Hepatic stellate cell (primary cell): ENCODE measurements around the gene SRSF6.
A peak's percentile ranks its signal among the peaks of the same experiment; 100 is the strongest.
"Not testable (repeated sequence)": the region's sequence is repeated elsewhere in the genome, so short reads cannot be mapped to it uniquely, and the experiment has no call there.

Experiments used
- DNase-seq: peaks from one replicate; pipeline ENCODE4 v3.0.0; 2011; ENCODE audit warnings: low spot score

SRSF6 gene

DNA sequence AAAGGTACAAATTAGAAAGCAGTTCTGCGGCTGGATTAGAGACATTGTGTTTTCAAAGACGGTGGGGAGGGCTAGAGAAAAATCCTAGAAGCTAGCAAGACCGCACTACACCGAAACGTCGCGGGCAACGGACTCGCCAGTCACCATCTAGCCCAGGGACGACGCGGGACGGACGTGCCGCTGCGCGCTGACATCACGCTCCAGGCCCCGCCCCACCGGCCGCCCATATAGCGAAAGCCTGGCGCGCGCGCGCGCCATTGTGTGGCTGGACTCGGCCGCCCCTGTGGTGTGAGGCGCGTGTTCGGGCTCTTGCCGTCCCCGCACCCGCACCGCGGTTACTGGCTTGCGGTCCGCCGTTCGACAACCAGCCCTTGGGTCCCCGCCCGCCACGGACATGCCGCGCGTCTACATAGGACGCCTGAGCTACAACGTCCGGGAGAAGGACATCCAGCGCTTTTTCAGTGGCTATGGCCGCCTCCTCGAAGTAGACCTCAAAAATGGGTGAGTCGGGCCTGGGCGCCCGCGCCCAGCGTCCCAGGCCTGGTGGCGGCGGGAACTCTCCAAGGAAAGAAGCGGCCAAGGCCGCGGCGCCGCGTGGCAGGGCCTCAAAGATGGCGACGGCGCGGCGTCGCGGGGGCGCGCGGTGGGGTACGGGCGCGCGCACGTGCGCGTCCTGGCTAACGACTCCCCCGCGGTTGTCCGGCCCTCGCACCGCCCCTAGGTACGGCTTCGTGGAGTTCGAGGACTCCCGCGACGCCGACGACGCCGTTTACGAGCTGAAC, at the start of gene SRSF6:
Gene SRSF6 (plus strand): TSS at position 257 of the 782 bp plus-strand sequence. CDS start 138 bp downstream, at position 395.
- DNase-seq: peak; percentile 92

- peak; percentile 17 for DNase-seq
Measured at GRCh38 chr20:43408848-43409576, 48.7 kb upstream of the SRSF6 start.

DNA sequence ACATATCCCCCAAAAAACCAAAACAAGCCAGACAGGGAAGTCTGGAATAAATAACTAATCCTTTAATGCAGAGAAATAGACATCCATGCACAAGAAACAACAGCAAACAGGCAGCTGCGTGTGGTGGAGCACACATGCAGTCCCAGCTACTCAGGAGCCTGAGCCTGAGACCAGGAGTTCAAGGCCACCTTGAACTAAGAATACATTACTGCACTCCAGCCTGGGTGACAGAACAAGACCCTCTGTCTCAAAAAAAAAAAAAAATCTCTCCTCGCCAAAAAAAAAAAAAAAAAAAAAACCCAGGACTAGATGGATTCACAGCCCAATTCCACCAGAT, 48.2 kb upstream of the SRSF6 start:
- DNase-seq: no peak

- no peak for DNase-seq
Measured at GRCh38 chr20:43415661-43416430, 41.9 kb upstream of the SRSF6 start.

DNA sequence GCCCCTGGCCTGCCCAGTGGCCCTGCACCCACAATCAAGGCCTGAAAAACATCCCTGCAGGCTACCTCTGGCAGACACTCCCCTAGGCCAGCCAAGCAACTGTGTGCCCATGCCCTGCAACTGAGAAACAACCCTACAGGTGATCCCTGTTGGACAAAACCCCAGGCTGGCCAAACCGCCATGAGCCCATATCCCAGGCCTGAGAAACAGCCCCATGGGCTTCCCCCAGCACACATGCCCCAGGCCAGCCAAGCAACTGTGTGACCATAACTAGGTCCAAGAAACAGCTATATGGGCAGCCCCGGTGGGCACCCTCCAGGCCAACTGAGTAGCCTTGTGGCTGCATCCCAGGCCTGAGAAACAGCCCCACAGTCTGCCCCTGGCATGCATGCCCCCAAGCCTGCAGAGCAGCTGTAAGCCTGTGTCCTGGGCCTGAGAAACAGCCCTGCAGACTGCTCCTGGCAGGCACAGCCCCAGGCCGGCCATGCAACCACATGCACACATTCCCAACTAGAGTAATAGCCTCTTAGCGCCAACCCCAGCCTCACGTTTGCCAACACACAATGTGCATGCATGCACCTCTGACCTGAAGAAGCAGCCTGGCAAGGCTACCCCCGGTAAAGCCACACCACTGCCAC, 41.0 kb upstream of the SRSF6 start:
- no peak for DNase-seq

- DNase-seq: no peak
Measured at GRCh38 chr20:43420192-43420591, 37.5 kb upstream of the SRSF6 start.

GRCh38 chr20:43420913-43421312, 36.8 kb upstream of the SRSF6 start:
- DNase-seq: not testable (repeated sequence)

GRCh38 chr20:43426172-43426571, 31.5 kb upstream of the SRSF6 start:
- DNase-seq: no peak

- DNase-seq: no peak
Measured at GRCh38 chr20:43430265-43431133, 27.2 kb upstream of the SRSF6 start.

GRCh38 chr20:43431134-43431519, 26.6 kb upstream of the SRSF6 start:
- DNase-seq: no peak

- no peak for DNase-seq
Measured at GRCh38 chr20:43432498-43432897, 25.2 kb upstream of the SRSF6 start.

- no peak for DNase-seq
Measured at GRCh38 chr20:43433250-43433854, 24.3 kb upstream of the SRSF6 start.

- no peak for DNase-seq
Measured at GRCh38 chr20:43434565-43434964, 23.1 kb upstream of the SRSF6 start.

DNA sequence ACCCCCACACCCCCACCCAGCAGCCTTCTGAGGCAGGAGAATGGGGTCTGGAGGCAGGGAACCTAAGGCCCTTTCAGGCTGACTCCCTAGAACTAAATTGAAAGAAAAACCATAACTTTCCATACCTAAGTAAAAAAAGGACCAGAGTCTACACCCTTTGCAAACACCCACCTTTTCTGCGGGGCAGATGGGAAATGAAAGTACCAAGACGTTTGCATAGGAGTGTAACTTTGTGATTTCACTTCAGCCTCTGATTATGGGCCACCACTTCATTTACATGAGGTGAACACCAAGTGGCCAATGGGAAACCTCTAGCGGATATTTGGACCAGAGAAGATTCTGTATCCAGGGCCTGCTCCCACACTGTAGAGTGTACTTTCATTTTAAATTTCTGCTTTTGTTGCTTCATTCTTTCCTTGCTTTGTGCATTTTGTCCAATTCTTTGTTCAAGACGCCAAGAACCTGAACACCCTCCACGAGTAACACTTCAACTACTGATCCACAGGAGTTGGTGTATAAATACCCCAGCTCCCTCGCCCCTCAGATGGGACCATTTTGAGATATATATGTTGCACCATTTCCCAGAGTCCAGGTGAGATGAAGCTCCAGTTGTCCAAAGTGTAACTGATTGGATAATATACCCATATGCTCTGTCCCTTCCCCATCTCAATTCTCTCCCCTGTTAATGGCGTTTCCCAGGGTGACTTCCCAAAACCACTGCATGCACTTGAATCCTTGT, 18.9 kb upstream of the SRSF6 start:
- DNase-seq: no peak

DNA sequence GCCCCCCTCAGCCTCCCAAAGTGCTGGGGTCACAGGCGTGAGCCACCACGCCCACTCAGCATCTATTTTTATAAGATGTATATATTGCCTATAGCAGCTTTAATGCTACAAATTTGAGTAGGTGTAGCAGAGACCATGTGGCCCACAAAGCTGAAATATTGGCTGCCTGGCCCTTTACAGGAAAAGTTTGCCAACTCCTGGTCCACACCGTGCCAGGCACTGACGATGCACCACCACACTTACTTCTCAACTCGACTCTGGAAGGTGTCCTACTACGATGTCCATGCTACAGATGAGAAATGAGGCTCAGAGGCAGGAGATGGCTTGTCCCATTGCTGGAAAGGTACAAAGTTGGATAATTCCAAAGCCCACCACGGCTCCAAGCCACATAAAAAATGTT, 17.2 kb upstream of the SRSF6 start:
- DNase-seq: no peak

GRCh38 chr20:43442282-43442880, 15.3 kb upstream of the SRSF6 start:
- DNase-seq: peak; percentile 43

DNA sequence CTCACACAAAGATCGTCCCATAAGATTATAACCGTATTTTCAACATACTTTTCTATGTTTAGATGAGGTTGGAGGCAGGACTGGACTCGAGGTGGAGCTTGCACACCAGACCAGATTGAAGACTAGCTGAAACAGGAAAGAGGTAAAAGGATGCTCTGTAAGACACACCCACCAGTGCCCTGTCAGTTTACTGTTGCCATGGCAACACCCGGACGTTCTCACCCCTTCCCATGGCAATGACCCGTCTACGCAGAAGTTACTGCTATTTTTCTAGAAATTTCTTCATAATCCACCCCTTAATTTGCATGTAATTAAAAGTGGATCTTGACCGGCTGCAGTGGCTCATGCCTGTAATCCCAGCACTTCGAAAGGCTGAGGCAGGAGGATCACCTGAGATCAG, 13.6 kb upstream of the SRSF6 start:
- no peak for DNase-seq

DNA sequence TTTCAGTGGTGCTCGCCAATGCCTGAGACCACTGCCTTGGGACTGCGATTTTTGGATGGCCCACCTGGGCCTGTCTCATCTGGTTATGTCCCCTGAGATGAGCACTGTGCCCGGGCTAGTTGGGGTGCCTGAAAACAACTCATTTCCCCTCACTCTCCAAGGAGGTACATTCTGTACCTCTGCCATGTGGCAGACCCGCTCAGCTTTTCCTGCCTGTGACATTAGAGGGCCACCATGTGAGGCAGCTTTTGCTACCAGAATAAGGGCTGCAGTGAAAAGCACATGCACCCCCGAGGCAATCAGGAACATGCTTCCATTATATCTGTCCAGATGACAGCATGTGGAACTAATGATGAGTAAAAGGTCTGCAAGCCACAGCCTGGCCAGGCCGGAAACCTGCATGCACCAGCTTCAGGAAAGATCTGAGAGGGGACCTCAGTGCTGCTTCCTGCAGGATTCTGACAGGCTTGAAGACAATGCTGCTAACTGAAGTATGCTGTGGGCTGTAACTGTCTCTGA, 11.3 kb upstream of the SRSF6 start:
- no peak for DNase-seq

DNA sequence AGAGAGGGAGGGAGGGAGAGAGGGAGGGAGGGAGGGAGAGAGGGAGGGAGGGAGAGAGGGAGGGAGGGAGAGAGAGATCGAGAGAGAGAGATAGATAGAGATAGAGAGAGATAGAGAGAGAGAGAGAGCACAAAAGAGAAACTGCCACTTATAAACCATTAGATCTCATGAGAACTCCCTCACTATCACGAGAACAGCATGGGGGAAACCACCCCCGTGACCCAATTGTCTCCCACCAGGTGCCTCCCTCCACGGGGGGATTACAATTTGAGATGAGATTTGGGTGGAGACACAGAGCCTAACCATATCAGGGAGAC, 9.3 kb upstream of the SRSF6 start:
- DNase-seq: not testable (repeated sequence)
